HG03432 (cell line): ENCODE data around the gene RIPK3.

ENCODE experiments used
- ATAC-seq: cut with Tn5 transposase; IDR thresholded peaks from one replicate; pipeline ENCODE4 v1.9.1; 2021; ENCODE audit warnings: mild to moderate bottlenecking, moderate library complexity; ENCODE audit not compliant: unreplicated experiment

The RIPK3 gene

DNA sequence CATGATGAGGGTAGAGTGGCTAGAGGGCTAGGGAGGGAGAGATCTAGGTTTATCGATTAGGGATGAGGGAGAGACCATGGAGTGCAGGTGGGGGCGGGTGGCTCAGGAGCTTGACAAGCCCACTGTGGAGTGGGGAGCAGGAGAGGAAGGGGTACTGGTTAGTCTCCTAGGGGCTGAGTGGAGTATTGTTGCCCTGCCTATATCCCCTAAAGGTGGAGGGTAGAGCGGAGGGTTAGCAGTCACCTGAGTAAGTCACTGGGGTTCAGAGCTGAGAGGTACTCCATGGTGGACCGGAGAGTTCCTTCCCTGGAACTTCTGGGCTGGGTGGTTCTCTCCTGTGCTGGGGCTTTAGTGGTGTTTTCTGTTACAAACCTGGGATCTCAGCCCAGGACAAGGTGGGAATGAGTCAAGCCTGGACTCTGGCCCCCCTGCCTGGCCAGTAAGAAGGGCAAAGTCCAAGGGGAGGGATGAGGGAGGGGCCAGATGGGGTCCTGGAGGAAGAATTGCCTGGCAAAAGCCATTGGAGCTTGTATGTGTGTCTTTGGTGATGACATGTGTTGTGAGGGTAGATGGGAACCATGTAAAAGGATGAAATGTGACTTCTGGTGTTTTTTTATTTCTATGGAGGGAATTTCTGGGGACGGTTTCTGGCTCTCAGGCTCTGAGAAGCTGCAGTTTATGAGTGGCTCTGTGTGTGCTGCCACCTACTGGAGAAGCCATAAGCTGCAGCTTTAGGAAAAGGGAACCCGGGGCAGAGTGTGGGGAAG is 32.0 kb downstream of the RIPK3 start, which contains the start of gene CIDEB:
Gene CIDEB, minus strand, starts transcription at position 403 of the 767 bp plus-strand sequence. Its CDS starts 119 bp downstream, at position 284.
- peak; percentile 32 for ATAC-seq

DNA sequence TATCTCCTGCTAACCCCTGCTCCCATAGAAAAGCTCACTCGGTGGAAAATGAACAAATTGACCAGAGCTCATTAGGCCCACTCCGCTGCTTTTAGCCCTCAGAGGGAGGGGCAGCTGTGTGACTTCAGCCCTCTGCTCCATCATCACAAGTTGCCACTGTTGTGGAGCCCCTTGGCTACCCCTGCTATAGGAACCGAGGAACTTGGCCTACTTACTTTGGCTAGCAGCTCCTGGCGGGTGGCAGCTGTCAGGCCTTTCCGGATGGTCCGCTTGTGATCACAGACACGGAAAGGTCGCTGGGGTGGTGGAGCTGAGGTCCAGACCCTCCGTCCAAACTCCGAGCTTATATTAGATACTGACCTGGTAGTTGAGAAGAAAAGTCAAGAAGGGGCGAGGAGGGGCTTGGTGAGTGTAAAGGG is 32.6 kb downstream of the RIPK3 start:
- ATAC-seq: no peak

DNA sequence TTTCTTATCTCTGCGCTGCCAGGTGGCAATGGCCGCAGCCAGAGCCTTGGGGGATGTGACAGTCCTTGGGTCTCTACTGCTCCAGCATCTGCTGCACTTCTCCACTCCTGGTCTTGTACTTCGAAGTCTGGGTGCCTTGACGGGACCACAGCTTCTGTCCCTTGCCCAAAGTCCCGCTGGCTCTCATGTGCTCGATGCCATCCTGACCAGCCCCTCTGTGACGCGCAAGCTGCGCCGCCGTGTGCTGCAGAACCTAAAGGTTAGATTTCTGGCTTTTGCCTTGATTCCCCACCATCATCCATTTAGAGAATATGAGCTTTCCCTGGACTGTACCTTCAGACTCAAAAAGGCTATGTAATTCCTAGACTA is 35.8 kb downstream of the RIPK3 start:
- no peak for ATAC-seq

DNA sequence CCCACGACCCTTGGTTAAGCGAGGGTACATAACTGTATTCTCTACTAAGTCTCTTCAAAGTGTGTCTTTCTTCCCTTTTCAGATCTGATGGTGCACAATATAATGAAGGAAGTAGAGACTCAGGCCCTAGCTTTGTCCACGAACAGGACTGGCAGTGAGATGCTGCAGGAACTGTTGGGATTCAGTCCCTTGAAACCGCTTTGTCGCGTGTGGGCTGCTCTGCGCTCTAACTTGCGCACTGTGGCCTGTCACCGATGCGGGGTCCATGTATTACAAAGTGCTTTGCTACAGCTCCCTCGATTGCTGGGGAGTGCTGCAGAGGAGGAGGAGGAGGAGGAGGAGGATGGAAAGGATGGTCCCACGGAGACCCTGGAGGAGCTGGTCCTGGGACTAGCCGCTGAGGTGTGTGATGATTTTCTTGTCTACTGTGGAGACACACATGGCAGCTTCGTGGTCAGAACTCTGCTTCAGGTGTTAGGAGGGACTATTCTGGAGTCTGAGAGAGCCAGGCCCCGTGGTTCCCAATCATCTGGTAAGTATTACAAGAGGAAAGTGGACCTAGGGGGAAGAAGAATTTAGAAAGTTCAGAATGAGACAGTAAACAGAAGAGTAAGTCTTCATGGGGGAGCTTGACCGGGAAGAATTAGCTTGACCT is 39.3 kb downstream of the RIPK3 start:
- ATAC-seq: no peak

DNA sequence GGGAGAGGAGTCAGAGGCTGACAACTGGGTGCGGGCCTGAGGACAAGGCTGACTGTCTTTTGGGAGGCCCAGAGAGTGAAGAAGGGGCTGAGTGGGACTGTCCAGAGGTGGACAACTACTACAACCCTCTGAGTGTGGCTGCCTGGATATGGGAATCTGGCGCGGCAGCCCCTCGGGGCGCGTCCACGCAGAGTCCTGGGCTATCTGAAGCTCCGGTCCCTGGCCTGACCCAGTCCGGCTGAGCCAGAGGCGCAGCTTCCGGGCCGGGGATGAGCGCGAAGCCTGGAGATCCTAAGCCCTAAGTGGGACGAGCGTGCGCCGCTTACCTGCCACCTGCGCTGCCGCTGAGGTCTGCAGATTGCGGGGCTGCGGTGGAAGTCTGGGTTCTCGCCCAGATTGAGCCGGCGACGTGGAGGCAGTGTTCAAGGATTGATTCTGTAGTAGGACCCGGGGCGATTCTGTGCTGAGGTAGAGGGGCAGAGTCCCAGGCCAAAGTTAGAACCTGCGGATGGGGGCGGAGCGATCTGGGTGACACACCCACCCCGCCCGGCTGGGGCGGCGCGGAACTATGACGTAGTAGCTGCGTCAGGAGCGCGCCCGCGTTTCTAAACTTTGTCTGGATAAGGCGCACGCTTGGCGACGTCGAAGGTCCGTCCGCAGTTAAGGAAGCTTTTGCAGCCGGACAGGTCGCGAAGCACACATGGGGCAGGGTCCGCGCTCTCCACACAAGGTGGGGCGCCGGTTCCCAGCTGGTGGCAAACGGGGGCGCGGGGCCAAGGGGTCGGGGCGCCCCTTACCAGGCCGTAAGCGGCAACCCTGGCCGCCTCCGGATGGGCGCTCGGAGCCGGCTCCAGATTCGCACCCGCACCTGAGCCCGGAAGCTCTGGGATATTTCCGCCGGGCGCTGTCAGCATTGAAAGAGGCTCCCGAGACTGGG is 40.3 kb downstream of the RIPK3 start, which contains the start of the genes DHRS1 and NOP9:
Gene DHRS1, minus strand, starts transcription at position 526 of the 937 bp plus-strand sequence. CDS start 674 bp downstream, outside the sequence.
Gene NOP9, plus strand, starts transcription at position 596 of the 937 bp plus-strand sequence. Its CDS starts 105 bp downstream, at position 701.
- peak; percentile 70 for ATAC-seq

DNA sequence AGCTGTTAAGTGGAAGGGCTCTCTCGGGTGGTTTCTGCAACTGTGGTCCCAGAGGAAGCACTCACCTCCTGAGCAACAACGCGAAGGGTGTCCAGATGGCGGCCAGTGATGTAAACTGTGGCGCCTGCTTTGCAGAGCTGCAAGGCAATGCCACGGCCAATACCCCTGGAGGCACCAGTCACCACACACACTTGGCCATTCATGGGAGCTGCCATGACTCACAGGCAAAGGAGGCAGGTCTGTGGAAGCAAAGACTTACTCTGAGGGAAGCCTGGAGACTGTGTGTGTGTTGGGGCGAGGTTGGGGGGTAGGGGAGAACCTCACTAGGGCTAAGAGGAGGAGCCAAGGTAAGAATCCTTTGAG is 40.9 kb downstream of the RIPK3 start:
- ATAC-seq: peak; percentile 6

DNA sequence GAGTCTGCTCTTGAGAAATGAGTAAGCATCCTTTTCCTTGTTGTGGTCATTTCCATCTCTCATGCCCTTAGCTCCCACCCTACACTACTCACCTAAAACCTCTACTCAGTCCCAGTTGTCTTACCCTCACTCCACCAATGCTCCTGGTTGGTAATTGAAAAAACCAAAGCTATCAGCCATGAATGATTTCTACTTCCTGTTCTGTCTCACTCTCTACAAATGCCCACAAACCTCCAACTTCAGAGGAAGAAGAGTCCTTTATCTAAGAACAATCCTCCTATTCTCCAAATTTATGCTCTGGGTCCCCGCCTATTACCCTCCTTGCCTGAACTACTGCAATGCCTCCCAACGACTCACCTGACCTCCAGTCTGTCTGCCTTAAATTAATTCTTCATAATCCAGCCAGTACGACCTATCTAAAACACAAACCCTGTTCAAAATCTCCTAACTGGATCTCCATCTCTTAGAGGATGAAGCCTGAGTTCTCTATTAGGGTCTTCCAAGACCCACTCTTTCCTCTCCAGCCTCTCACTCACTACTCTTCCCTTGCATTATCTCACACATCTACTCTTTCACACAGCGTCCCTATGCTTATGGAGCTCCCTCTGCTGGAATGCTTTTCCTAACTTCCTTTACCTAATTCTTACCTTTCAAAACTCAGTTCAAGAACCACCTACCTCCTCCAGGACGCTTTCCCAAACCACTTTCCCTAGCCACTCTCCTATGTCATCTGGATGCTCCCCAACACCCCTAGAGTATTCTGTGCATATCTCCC is 42.4 kb downstream of the RIPK3 start:
- ATAC-seq: peak; percentile 29

DNA sequence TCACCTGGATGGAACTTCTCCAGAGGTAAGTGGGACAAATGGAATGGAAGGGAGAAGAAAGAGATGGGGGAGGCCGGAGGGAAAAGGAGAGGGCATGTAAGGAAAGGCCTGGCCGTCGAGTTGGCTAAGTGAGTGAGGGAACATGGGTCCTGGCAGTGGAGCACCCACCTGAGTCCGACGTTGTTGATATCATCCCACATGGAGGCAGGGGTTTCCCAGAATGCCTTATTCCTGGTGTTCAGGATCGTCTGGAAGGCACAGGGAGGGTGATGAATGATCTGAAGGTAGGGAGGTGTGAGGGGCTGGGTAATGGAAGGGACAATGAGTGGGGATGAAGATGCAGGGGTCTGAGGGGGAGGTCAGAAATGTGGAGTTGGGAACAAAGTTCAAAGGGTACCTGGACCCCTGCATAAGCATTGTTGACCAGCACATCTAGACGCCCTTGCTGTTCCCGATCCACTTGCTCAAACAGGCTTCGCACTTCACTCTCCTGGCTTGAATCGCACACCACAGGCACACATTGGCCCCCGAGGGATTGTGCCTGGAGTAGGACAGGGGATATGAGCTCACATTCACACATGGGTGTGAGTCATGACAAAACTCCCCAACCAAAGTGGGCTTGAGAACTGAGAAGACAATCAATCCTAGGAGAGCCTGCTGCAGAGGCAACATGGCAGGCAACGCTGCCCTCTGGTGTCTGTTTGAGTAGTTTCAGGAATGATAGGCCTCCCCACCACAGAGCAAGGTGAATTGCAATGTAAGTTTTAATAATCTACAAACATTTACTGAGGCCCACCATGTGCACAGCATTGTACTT is 43.2 kb downstream of the RIPK3 start:
- ATAC-seq: peak; percentile 52

DNA sequence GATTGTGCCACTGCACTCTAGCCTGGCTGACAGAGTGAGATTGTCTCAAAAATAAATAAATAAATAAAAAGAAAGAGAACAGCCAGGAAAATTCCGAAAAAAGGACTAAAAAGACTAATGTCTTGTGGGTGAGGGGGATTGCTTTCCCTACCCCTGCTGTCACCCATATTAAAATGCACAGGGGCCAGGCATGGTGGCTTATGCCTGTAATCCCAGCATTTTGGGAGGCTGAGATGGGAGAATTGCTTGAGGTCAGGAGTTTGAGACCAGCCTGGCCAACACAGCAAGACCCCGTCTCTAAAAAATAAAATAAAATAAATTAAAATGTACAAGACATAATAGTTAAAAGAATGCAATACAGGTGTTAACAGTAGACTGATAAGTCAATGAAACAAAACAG is 46.3 kb downstream of the RIPK3 start:
- no peak for ATAC-seq

DNA sequence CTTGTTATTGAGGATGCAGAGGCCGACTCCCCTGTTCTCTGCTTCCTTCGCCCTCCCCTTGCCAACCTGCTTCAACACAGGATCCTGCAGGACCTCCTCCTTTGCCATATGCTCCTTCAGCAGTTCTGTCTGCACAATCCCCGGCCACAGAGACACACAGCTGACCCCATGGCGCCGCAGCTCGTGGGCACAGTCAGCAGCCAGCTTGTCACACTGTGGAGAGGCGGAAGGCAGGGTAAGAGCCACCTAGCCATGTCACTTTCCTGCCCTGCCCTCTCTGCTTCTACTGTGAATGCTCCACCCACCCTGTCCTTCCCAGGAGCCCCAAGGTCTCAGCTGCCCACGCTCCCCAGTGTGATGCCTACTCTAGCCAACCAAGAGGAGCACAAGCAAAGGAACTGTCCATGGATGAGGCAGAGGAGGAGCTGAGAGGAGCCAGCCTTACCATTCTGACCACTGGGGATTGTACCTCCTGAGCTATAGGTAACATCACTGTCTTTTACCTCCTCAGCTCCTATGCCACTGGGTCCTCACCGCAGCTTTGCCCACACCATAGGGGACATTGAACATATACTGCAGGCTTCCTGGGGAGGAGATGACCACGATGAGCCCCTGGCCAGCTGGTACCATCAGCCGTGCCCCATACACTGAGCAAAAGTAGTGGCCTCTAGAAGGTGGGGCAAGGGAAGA is 47.5 kb downstream of the RIPK3 start:
- ATAC-seq: no peak

DNA sequence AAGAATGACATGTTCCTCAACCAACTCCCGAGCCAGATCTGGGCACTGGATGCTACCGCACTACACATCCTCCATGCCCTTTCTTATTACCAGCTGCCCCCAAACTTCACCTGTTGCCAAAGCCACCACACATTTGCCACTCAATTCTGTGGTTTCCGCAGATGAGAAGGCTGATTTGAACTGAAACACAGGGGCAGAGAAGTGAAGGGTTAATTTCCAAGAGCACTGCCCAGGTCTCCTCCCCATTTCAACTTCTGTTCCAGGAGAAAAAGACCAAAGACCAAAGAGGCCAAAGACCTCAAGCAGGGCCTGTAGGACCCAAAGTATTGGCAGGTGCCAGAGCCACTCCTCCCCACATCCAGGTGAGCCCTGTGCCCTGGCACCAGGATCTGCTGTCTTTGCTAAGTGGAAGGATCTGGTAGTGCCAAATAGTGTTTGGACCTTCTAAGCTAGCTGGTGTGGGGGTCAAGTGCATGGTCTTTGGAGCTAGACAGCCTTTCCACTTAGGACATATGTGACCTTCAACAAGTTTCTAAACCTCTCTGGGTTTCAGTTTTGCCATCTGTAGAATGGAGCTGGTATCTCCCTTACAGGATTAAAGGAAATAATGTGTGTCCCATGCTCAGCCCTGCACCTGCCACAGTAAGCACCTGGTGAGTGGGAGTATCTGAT is 48.2 kb downstream of the RIPK3 start:
- ATAC-seq: no peak

DNA sequence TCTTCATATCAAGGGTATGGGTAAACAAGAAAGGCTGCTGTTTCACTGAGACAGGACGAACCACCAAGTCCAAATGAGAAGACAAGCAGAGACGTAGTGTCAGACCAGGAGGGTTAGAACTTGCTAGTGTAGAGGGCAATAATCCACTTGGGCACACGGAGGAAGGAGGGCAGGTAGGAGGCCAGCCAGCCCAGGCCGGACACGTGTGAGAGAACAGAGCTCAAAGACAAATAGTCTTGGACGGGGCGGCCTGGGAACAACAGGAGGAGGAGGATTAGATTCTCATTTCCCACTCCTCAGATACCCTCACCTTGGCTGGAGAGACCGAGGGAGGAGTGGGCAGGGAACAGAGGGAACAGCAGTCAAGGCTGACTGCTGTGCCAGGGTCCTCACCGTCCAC is 49.0 kb downstream of the RIPK3 start:
- no peak for ATAC-seq

DNA sequence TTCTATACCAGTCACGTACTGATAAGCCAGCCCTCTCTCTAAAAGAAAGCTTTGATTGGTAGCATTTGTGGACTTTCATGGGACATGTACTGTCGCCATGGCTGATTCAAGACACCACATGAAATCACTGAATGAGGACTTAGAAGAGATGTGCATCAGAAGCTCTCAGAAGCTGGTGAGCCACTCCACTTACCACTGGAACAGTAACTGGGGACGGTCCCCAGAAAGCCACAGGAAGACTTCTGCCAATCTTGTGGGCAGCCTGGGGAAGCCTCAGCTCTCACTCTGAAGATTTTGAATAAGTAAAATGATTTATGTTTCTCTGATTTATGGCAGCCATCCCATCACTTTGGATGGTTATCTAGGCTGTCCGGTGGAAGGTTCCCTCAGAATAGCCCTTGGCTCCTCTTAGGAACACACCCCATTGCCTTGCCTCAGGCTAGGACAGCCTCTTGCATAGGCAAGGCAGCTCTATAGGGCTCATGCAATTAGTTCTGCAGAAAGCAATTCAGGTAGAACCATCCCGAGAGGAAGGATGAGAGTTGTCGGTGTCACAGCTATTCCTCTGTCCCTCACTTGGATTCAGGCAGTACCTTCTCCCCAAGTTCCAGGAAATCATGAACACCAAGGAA is 50.0 kb downstream of the RIPK3 start:
- peak; percentile 82 for ATAC-seq

DNA sequence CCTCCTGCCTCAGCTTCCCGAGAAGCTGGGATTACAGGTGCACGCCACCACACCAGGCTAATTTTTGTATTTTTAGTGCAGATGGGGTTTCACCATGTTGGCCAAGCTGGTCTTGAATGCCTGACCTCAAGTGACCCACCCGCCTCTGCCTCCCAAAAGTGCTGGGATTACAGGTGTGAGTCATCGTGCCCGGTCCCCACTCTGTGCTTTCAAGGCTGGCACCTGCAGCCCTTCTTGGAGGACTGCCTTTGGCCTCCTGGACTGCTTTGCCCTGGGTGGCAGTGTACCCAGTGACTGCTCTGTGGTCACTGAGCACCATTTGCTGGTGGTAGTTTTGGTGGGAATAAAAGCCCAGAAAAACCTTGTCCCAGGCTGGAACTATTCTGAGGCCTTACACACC is 52.8 kb downstream of the RIPK3 start:
- no peak for ATAC-seq
